GM23338 (cell line): ENCODE results near the gene TXNL1. TPM values are rescaled to one million over a fixed set of nuclear protein-coding genes. Genes with fewer than 3 reads are reported as not detected.

Source experiments
- ATAC-seq: fragments of 200-7000 bp; cut with Tn5 transposase; 3 replicates; pipeline ENCODE4 v1.9.1; 2020
- DNase-seq: peaks from one replicate; pipeline ENCODE4 v3.0.0-alpha.2; 2015; ENCODE audit warnings: low spot score
- H2AFZ ChIP-seq: fragments of 200-600 bp; sonication (generic); 2 replicates; pipeline ENCODE4 v1.8.0; 2016; ENCODE audit warnings: antibody characterized with exemption, mild to moderate bottlenecking, moderate library complexity
- H3F3A ChIP-seq: fragments of 200-600 bp; sonication (generic); replicated peaks from 2 replicates; pipeline ENCODE4 v1.8.0; 2017; ENCODE audit warnings: antibody characterized with exemption, mixed run types, low read depth
- H3K27ac ChIP-seq: fragments of 200-600 bp; sonication (generic); 2 replicates; pipeline ENCODE4 v1.6.1; 2016; ENCODE audit warnings: low read depth
- H3K27me3 ChIP-seq: fragments of 200-600 bp; sonication (generic); 2 replicates; pipeline ENCODE4 v1.8.0; 2016; ENCODE audit warnings: mild to moderate bottlenecking, mixed run types, moderate library complexity; ENCODE audit not compliant: insufficient read depth
- H3K36me3 ChIP-seq: fragments of 200-600 bp; sonication (generic); 2 replicates; pipeline ENCODE4 v1.8.0; 2016; ENCODE audit warnings: mild to moderate bottlenecking; ENCODE audit not compliant: insufficient read depth
- H3K4me1 ChIP-seq: fragments of 200-600 bp; sonication (generic); 2 replicates; pipeline ENCODE4 v1.8.0; 2016; ENCODE audit warnings: mild to moderate bottlenecking, moderate library complexity; ENCODE audit not compliant: insufficient read depth
- H3K4me2 ChIP-seq: fragments of 200-600 bp; sonication (generic); 2 replicates; pipeline ENCODE4 v1.7.1; 2017; ENCODE audit warnings: mixed run types
- H3K4me3 ChIP-seq: fragments of 200-600 bp; sonication (generic); 2 replicates; pipeline ENCODE4 v1.6.1; 2016; ENCODE audit warnings: mixed run types
- H3K79me2 ChIP-seq: fragments of 200-600 bp; sonication (generic); replicated peaks from 2 replicates; pipeline ENCODE4 v1.8.0; 2017; ENCODE audit warnings: mild to moderate bottlenecking; ENCODE audit not compliant: insufficient read depth
- H3K9me2 ChIP-seq: fragments of 200-600 bp; sonication (generic); 2 replicates; pipeline ENCODE4 v1.8.0; 2017; ENCODE audit not compliant: insufficient read depth
- H4K20me1 ChIP-seq: fragments of 200-600 bp; sonication (generic); replicated peaks from 2 replicates; pipeline ENCODE4 v1.8.0; 2017; ENCODE audit warnings: mild to moderate bottlenecking; ENCODE audit not compliant: insufficient read depth
- H3K27ac Mint-ChIP-seq: 2 replicates; pipeline ENCODE4 v1.8.0; 2020; ENCODE audit warnings: inconsistent platforms, mild to moderate bottlenecking, moderate library complexity, mixed read lengths
- H3K27me3 Mint-ChIP-seq: 3 replicates; pipeline ENCODE4 v1.8.0; 2022; ENCODE audit warnings: low read depth, mild to moderate bottlenecking, moderate library complexity, mixed read lengths, inconsistent platforms; ENCODE audit not compliant: insufficient read depth, poor library complexity
- H3K36me3 Mint-ChIP-seq: 3 replicates; pipeline ENCODE4 v1.8.0; 2021; ENCODE audit warnings: low read depth, mild to moderate bottlenecking, inconsistent platforms, moderate library complexity, mixed read lengths
- H3K4me1 Mint-ChIP-seq: 3 replicates; pipeline ENCODE4 v1.8.0; 2020; ENCODE audit warnings: mild to moderate bottlenecking, inconsistent platforms, mixed read lengths
- H3K4me3 Mint-ChIP-seq: 3 replicates; pipeline ENCODE4 v1.8.0; 2021; ENCODE audit warnings: moderate library complexity, mild to moderate bottlenecking, inconsistent platforms, mixed read lengths
- H3K9me3 Mint-ChIP-seq: 3 replicates; pipeline ENCODE4 v1.8.0; 2020; ENCODE audit warnings: moderate library complexity, mild to moderate bottlenecking, inconsistent platforms, mixed read lengths
- CREB1 ChIP-seq: fragments of 250-450 bp; sonication (Bioruptor Pico); IDR thresholded peaks from 2 replicates; pipeline ENCODE4 v1.5.0; 2020; ENCODE audit warnings: low read depth, mild to moderate bottlenecking, moderate library complexity
- EZH2 ChIP-seq: fragments of 200-600 bp; sonication (generic); IDR thresholded peaks from one replicate; pipeline ENCODE4 v1.8.0; 2017; ENCODE audit warnings: antibody characterized with exemption, mild to moderate bottlenecking, low read depth; ENCODE audit not compliant: unreplicated experiment
- EZH2phosphoT487 ChIP-seq: fragments of 200-600 bp; sonication (generic); IDR thresholded peaks from one replicate; pipeline ENCODE4 v1.8.1; 2018; ENCODE audit warnings: antibody characterized with exemption; ENCODE audit not compliant: unreplicated experiment
- JUNB ChIP-seq: IDR thresholded peaks from one replicate; pipeline ENCODE4 v1.6.1; 2016; ENCODE audit warnings: antibody characterized with exemption; ENCODE audit not compliant: unreplicated experiment
- NANOG ChIP-seq: IDR thresholded peaks from 2 replicates; pipeline ENCODE4 v1.6.1; 2016; ENCODE audit warnings: antibody characterized with exemption, borderline replicate concordance
- STAT1 ChIP-seq: IDR thresholded peaks from one replicate; pipeline ENCODE4 v1.6.1; 2016; ENCODE audit warnings: antibody characterized with exemption; ENCODE audit not compliant: unreplicated experiment
- ZNF114 ChIP-seq: fragments of 250-450 bp; sonication (Bioruptor Pico); IDR thresholded peaks from 2 replicates; pipeline ENCODE4 v1.5.0; 2020; ENCODE audit warnings: mild to moderate bottlenecking, moderate library complexity
- ZNF331 ChIP-seq: fragments of 250-450 bp; sonication (Bioruptor Pico); IDR thresholded peaks from 2 replicates; pipeline ENCODE4 v1.5.0; 2020; ENCODE audit warnings: low read depth, mild to moderate bottlenecking, moderate library complexity
- polyA plus RNA-seq: library from polyadenylated mRNA; unstranded; fragments of >200 nt; fragmentation: Nextera tagmentation; extraction: Ambion mirVana; gene quantifications from 2 replicates; pipeline ENCODE4 v1.2.1, GENCODE V29; 2016
- total RNA-seq: library from RNA; depleted of rRNA; stranded (reverse); fragments of >200 nt; shearing (Covaris generic); gene quantifications from 2 replicates; pipeline ENCODE4 v1.2.3, GENCODE V29; 2014
- TF ChIP-seq, protein P1 (sequence below): fragments of 250-450 bp; sonication (Bioruptor Pico); IDR thresholded peaks from 2 replicates; pipeline ENCODE4 v1.5.0; 2020; ENCODE audit warnings: mild to moderate bottlenecking, moderate library complexity
- TF ChIP-seq, protein P2 (sequence below): IDR thresholded peaks from one replicate; pipeline ENCODE4 v1.6.1; 2018; ENCODE audit warnings: antibody characterized with exemption; ENCODE audit not compliant: unreplicated experiment
- TF ChIP-seq, protein P3 (sequence below): IDR thresholded peaks from 2 replicates; pipeline ENCODE4 v1.6.1; 2016; ENCODE audit warnings: antibody characterized with exemption
- TF ChIP-seq, protein P4 (sequence below), 2 experiments: fragments of 200-600 bp in 1 of 2; sonication (generic) in 1 of 2; conservative IDR thresholded peaks; 2 replicates each; pipeline versions ENCODE4 v1.5.1 to v1.6.1; 2016 to 2017; ENCODE audit warnings: antibody characterized with exemption in 2 of 2, low read depth in 2 of 2, mild to moderate bottlenecking in 2 of 2, moderate library complexity in 1 of 2

Gene TXNL1
- total and polyA plus RNA-seq, 2 experiments from 2014 or later = 73.6 to 135 TPM

DNA sequence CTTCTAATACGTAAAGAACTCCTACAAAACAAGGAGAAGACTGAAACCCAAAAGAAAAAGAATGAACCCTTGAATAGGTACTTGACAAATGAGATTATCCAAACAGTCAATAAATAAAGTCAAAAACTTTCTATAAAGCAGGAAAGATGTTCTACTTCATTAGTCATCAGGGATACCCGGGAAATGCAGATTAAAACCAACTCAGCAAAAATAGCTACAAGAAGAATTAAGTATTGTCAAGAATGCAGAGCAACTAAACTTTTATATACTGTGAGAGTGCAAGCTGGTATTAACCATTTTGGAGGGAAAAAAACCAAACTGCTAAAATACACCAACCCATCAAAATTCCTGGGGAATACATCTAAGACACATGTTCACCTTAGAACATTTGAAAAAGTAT lies 10.4 kb downstream of the TXNL1 start:
- no peaks in the 10 kb centered on the region for H3K4me1 Mint-ChIP-seq
- H3K79me2 ChIP-seq = peaks cover 94% of the 10 kb centered on the region
- no peak overlapping the region for H2AFZ ChIP-seq
- peaks cover 13% of the 10 kb centered on the region; the same call in 2 of the 3 replicates for H3K36me3 Mint-ChIP-seq
- peaks cover under 1% of the 10 kb centered on the region for H3K27me3 Mint-ChIP-seq
- DNase-seq (no peak), ATAC-seq (no peak)
- H3K9me2 ChIP-seq = no peaks in the 10 kb centered on the region
- peaks cover 46% of the 10 kb centered on the region for H4K20me1 ChIP-seq
- peak overlapping the region; percentile 12; the same call in 1 of the 2 replicates for H3K27ac Mint-ChIP-seq
- no peaks in the 10 kb centered on the region for H3F3A ChIP-seq
- H3K4me2 ChIP-seq = no peak overlapping the region
- no peaks in the 10 kb centered on the region for H3K9me3 Mint-ChIP-seq
- H3K27ac ChIP-seq = no peak overlapping the region
- H3K4me3 Mint-ChIP-seq = no peak overlapping the region
- TF ChIP-seq CREB1 = no peak
- TF ChIP-seq, protein P1, sequence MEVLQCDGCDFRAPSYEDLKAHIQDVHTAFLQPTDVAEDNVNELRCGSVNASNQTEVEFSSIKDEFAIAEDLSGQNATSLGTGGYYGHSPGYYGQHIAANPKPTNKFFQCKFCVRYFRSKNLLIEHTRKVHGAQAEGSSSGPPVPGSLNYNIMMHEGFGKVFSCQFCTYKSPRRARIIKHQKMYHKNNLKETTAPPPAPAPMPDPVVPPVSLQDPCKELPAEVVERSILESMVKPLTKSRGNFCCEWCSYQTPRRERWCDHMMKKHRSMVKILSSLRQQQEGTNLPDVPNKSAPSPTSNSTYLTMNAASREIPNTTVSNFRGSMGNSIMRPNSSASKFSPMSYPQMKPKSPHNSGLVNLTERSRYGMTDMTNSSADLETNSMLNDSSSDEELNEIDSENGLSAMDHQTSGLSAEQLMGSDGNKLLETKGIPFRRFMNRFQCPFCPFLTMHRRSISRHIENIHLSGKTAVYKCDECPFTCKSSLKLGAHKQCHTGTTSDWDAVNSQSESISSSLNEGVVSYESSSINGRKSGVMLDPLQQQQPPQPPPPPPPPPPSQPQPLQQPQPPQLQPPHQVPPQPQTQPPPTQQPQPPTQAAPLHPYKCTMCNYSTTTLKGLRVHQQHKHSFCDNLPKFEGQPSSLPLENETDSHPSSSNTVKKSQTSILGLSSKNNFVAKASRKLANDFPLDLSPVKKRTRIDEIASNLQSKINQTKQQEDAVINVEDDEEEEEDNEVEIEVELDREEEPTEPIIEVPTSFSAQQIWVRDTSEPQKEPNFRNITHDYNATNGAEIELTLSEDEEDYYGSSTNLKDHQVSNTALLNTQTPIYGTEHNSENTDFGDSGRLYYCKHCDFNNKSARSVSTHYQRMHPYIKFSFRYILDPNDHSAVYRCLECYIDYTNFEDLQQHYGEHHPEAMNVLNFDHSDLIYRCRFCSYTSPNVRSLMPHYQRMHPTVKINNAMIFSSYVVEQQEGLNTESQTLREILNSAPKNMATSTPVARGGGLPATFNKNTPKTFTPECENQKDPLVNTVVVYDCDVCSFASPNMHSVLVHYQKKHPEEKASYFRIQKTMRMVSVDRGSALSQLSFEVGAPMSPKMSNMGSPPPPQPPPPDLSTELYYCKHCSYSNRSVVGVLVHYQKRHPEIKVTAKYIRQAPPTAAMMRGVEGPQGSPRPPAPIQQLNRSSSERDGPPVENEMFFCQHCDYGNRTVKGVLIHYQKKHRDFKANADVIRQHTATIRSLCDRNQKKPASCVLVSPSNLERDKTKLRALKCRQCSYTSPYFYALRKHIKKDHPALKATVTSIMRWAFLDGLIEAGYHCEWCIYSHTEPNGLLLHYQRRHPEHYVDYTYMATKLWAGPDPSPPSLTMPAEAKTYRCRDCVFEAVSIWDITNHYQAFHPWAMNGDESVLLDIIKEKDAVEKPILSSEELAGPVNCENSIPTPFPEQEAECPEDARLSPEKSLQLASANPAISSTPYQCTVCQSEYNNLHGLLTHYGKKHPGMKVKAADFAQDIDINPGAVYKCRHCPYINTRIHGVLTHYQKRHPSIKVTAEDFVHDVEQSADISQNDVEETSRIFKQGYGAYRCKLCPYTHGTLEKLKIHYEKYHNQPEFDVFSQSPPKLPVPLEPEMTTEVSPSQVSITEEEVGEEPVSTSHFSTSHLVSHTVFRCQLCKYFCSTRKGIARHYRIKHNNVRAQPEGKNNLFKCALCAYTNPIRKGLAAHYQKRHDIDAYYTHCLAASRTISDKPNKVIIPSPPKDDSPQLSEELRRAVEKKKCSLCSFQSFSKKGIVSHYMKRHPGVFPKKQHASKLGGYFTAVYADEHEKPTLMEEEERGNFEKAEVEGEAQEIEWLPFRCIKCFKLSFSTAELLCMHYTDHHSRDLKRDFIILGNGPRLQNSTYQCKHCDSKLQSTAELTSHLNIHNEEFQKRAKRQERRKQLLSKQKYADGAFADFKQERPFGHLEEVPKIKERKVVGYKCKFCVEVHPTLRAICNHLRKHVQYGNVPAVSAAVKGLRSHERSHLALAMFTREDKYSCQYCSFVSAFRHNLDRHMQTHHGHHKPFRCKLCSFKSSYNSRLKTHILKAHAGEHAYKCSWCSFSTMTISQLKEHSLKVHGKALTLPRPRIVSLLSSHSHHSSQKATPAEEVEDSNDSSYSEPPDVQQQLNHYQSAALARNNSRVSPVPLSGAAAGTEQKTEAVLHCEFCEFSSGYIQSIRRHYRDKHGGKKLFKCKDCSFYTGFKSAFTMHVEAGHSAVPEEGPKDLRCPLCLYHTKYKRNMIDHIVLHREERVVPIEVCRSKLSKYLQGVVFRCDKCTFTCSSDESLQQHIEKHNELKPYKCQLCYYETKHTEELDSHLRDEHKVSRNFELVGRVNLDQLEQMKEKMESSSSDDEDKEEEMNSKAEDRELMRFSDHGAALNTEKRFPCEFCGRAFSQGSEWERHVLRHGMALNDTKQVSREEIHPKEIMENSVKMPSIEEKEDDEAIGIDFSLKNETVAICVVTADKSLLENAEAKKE (CRISPR knock-in tag) = no peak
- TF ChIP-seq ZNF114 (CRISPR knock-in tag) = no peak
- TF ChIP-seq EZH2 = no peak
- TF ChIP-seq ZNF331 = no peak
- TF ChIP-seq JUNB = no peak
- no peak for TF ChIP-seq EZH2phosphoT487
- TF ChIP-seq, protein P2, sequence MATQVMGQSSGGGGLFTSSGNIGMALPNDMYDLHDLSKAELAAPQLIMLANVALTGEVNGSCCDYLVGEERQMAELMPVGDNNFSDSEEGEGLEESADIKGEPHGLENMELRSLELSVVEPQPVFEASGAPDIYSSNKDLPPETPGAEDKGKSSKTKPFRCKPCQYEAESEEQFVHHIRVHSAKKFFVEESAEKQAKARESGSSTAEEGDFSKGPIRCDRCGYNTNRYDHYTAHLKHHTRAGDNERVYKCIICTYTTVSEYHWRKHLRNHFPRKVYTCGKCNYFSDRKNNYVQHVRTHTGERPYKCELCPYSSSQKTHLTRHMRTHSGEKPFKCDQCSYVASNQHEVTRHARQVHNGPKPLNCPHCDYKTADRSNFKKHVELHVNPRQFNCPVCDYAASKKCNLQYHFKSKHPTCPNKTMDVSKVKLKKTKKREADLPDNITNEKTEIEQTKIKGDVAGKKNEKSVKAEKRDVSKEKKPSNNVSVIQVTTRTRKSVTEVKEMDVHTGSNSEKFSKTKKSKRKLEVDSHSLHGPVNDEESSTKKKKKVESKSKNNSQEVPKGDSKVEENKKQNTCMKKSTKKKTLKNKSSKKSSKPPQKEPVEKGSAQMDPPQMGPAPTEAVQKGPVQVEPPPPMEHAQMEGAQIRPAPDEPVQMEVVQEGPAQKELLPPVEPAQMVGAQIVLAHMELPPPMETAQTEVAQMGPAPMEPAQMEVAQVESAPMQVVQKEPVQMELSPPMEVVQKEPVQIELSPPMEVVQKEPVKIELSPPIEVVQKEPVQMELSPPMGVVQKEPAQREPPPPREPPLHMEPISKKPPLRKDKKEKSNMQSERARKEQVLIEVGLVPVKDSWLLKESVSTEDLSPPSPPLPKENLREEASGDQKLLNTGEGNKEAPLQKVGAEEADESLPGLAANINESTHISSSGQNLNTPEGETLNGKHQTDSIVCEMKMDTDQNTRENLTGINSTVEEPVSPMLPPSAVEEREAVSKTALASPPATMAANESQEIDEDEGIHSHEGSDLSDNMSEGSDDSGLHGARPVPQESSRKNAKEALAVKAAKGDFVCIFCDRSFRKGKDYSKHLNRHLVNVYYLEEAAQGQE = no peak
- no peak for TF ChIP-seq STAT1
- TF ChIP-seq, protein P3, sequence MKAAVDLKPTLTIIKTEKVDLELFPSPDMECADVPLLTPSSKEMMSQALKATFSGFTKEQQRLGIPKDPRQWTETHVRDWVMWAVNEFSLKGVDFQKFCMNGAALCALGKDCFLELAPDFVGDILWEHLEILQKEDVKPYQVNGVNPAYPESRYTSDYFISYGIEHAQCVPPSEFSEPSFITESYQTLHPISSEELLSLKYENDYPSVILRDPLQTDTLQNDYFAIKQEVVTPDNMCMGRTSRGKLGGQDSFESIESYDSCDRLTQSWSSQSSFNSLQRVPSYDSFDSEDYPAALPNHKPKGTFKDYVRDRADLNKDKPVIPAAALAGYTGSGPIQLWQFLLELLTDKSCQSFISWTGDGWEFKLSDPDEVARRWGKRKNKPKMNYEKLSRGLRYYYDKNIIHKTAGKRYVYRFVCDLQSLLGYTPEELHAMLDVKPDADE = no peak
- TF ChIP-seq, protein P4, sequence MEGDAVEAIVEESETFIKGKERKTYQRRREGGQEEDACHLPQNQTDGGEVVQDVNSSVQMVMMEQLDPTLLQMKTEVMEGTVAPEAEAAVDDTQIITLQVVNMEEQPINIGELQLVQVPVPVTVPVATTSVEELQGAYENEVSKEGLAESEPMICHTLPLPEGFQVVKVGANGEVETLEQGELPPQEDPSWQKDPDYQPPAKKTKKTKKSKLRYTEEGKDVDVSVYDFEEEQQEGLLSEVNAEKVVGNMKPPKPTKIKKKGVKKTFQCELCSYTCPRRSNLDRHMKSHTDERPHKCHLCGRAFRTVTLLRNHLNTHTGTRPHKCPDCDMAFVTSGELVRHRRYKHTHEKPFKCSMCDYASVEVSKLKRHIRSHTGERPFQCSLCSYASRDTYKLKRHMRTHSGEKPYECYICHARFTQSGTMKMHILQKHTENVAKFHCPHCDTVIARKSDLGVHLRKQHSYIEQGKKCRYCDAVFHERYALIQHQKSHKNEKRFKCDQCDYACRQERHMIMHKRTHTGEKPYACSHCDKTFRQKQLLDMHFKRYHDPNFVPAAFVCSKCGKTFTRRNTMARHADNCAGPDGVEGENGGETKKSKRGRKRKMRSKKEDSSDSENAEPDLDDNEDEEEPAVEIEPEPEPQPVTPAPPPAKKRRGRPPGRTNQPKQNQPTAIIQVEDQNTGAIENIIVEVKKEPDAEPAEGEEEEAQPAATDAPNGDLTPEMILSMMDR (conservative IDR thresholded peaks at IDR 0.05; ENCODE audit: low read depth in 2 of 2) = no peak
- no peak for TF ChIP-seq NANOG
- no peaks in the 10 kb centered on the region for H3K27me3 ChIP-seq
- H3K4me1 ChIP-seq = no peaks in the 10 kb centered on the region
- H3K36me3 ChIP-seq = peaks cover 5% of the 10 kb centered on the region; the same call in 1 of the 2 replicates
- no peak overlapping the region for H3K4me3 ChIP-seq
